CD4-positive, alpha-beta T cell treated with Interleukin-6 at 100 ng/mL for 8 hours (primary cell): ENCODE measurements around the gene RCBTB2.

Experiments
- DNase-seq: peaks from one replicate; pipeline ENCODE4 v3.0.0-alpha.2; 2020; ENCODE audit warnings: mixed read lengths, low spot score

The RCBTB2 gene

GRCh38 chr13:48530833-48531232 is 2.0 kb downstream of the RCBTB2 start:
- no peak for DNase-seq

- DNase-seq, result no peak
Observed at GRCh38 chr13:48528720-48529119, 4.2 kb downstream of the RCBTB2 start.

- DNase-seq, result no peak
Observed at GRCh38 chr13:48527955-48528354, 4.9 kb downstream of the RCBTB2 start.

GRCh38 chr13:48526286-48526685 is 6.6 kb downstream of the RCBTB2 start:
- peak; percentile 21 for DNase-seq

- DNase-seq, result no peak
Observed at GRCh38 chr13:48518083-48518482, 14.8 kb downstream of the RCBTB2 start.

GRCh38 chr13:48515732-48516131 is 17.1 kb downstream of the RCBTB2 start:
- DNase-seq, result no peak

- DNase-seq, result no peak
Observed at GRCh38 chr13:48514793-48515192, 18.1 kb downstream of the RCBTB2 start.

GRCh38 chr13:48511621-48512230 is 21.2 kb downstream of the RCBTB2 start:
- DNase-seq, result no peak

- DNase-seq, result no peak
Observed at GRCh38 chr13:48510698-48511097, 22.2 kb downstream of the RCBTB2 start.

GRCh38 chr13:48508011-48508410 is 24.9 kb downstream of the RCBTB2 start:
- no peak for DNase-seq

GRCh38 chr13:48507021-48507420 is 25.9 kb downstream of the RCBTB2 start:
- DNase-seq, result no peak

GRCh38 chr13:48506092-48506701 is 26.7 kb downstream of the RCBTB2 start:
- no peak for DNase-seq

- DNase-seq, result peak; percentile 87
Observed at GRCh38 chr13:48505597-48506091, 27.2 kb downstream of the RCBTB2 start.

GRCh38 chr13:48505012-48505411 is 27.9 kb downstream of the RCBTB2 start:
- DNase-seq, result peak; percentile 40

GRCh38 chr13:48504606-48505005 is 28.3 kb downstream of the RCBTB2 start:
- DNase-seq, result no peak

GRCh38 chr13:48502601-48503319 is 30.1 kb downstream of the RCBTB2 start:
- no peak for DNase-seq

GRCh38 chr13:48501705-48502104 is 31.2 kb downstream of the RCBTB2 start:
- no peak for DNase-seq

GRCh38 chr13:48500652-48501197 is 32.2 kb downstream of the RCBTB2 start:
- no peak for DNase-seq

- no peak for DNase-seq
Observed at GRCh38 chr13:48497669-48498068, 35.2 kb downstream of the RCBTB2 start.

- DNase-seq, result no peak
Observed at GRCh38 chr13:48496271-48497161, 36.4 kb downstream of the RCBTB2 start.

- no peak for DNase-seq
Observed at GRCh38 chr13:48494874-48495273, 38.0 kb downstream of the RCBTB2 start.

- DNase-seq, result no peak
Observed at GRCh38 chr13:48493851-48494250, 39.0 kb downstream of the RCBTB2 start.
